Astrocyte (in vitro differentiated cells and primary cell): ENCODE results near the gene PUSL1. TPM values are rescaled to one million over a fixed set of nuclear protein-coding genes. Genes with fewer than 3 reads are reported as not detected.

Experiments
- DNase-seq: peaks from one replicate; pipeline ENCODE4 v3.0.0-alpha.2; 2010; ENCODE audit warnings: low read depth
- FAIRE-seq: peaks from 2 replicates; lab custom pipeline; 2011; peaks lifted over from hg19 to GRCh38; lab: Jason Lieb, UNC
- H2AFZ ChIP-seq: 2 replicates; pipeline ENCODE4 v1.6.0; 2012; ENCODE audit warnings: low read depth, low read length, inconsistent platforms
- H3K27ac ChIP-seq: 2 replicates; pipeline ENCODE4 v1.5.1; 2011; ENCODE audit warnings: low read depth, low read length, inconsistent platforms
- H3K27me3 ChIP-seq: 2 replicates; pipeline ENCODE4 v1.6.0; 2011; ENCODE audit warnings: low read length, inconsistent platforms; ENCODE audit not compliant: insufficient read depth
- H3K36me3 ChIP-seq: 2 replicates; pipeline ENCODE4 v1.5.1; 2011; ENCODE audit warnings: low read length, inconsistent platforms; ENCODE audit not compliant: insufficient read depth
- H3K4me1 ChIP-seq: 2 replicates; pipeline ENCODE4 v1.5.1; 2011; ENCODE audit warnings: low read length, inconsistent platforms; ENCODE audit not compliant: insufficient read depth
- H3K4me2 ChIP-seq: 2 replicates; pipeline ENCODE4 v1.6.0; 2012; ENCODE audit warnings: low read length, inconsistent platforms
- H3K4me3 ChIP-seq: 2 replicates; pipeline ENCODE4 v1.5.1; 2011; ENCODE audit warnings: low read depth, mild to moderate bottlenecking, low read length, inconsistent platforms; ENCODE audit not compliant: insufficient read depth
- H3K79me2 ChIP-seq: 2 replicates; pipeline ENCODE4 v1.6.0; 2012; ENCODE audit warnings: mild to moderate bottlenecking, low read length, inconsistent platforms; ENCODE audit not compliant: insufficient read depth
- H3K9ac ChIP-seq: 2 replicates; pipeline ENCODE4 v1.6.0; 2012; ENCODE audit warnings: mild to moderate bottlenecking, low read length, inconsistent platforms
- H3K9me3 ChIP-seq: 2 replicates; pipeline ENCODE4 v1.5.1; 2012; ENCODE audit warnings: low read depth, mild to moderate bottlenecking, low read length, inconsistent platforms; ENCODE audit not compliant: insufficient read depth
- H4K20me1 ChIP-seq: 2 replicates; pipeline ENCODE4 v1.6.0; 2012; ENCODE audit warnings: low read length, inconsistent platforms; ENCODE audit not compliant: insufficient read depth
- H3K27ac Mint-ChIP-seq: one replicate; pipeline ENCODE4 v1.8.0; 2021; ENCODE audit warnings: mild to moderate bottlenecking, mixed read lengths; ENCODE audit not compliant: unreplicated experiment
- H3K27me3 Mint-ChIP-seq: one replicate; pipeline ENCODE4 v1.8.0; 2021; ENCODE audit warnings: low read depth, mixed read lengths; ENCODE audit not compliant: unreplicated experiment
- H3K36me3 Mint-ChIP-seq: one replicate; pipeline ENCODE4 v1.8.0; 2021; ENCODE audit warnings: low read depth, mixed read lengths; ENCODE audit not compliant: unreplicated experiment
- H3K4me1 Mint-ChIP-seq: one replicate; pipeline ENCODE4 v1.8.0; 2021; ENCODE audit warnings: low read depth, mixed read lengths; ENCODE audit not compliant: unreplicated experiment
- H3K4me3 Mint-ChIP-seq: one replicate; pipeline ENCODE4 v1.8.0; 2021; ENCODE audit warnings: mild to moderate bottlenecking, moderate library complexity, mixed read lengths; ENCODE audit not compliant: unreplicated experiment
- H3K9me3 Mint-ChIP-seq: one replicate; pipeline ENCODE4 v1.8.0; 2021; ENCODE audit warnings: mild to moderate bottlenecking, mixed read lengths; ENCODE audit not compliant: unreplicated experiment
- CTCF ChIP-seq: IDR thresholded peaks from 2 replicates; pipeline ENCODE4 v1.5.1; 2011; ENCODE audit warnings: low read depth, mild to moderate bottlenecking, inconsistent platforms, low read length, moderate library complexity; ENCODE audit not compliant: insufficient read depth
- EZH2 ChIP-seq: IDR thresholded peaks from 2 replicates; pipeline ENCODE4 v1.6.1; 2012; ENCODE audit warnings: mild to moderate bottlenecking, low read length, inconsistent platforms; ENCODE audit not compliant: insufficient read depth
- total RNA-seq: library from RNA; stranded (reverse); gene quantifications from 2 replicates; pipeline ENCODE4 v1.2.1, GENCODE V29; 2021

Gene PUSL1
- total RNA-seq, 1 donor from 2014 or later = 29.4 TPM

GRCh38 chr1:1305300-1306069 is 2.9 kb upstream of the PUSL1 start:
- peak; percentile 61 for DNase-seq
- Histone ChIP-seq H3K27me3 (no peaks in the 10 kb centered on the region), H3K79me2 (peaks cover 61% of the 10 kb centered on the region)

GRCh38 chr1:1306070-1306660 is 2.2 kb upstream of the PUSL1 start:
- Mint-ChIP-seq H3K9me3 (no peaks in the 10 kb centered on the region), H3K4me1 (peaks cover 8% of the 10 kb centered on the region), H3K4me3 (peak overlapping the region; percentile 92), H3K27me3 (no peaks in the 10 kb centered on the region), H3K36me3 (peaks cover 4% of the 10 kb centered on the region), H3K27ac (peak overlapping the region; percentile 91)
- H3K27me3 ChIP-seq = no peaks in the 10 kb centered on the region
- peak overlapping the region; percentile 78 for H3K4me3 ChIP-seq
- no peaks in the 10 kb centered on the region for H3K36me3 ChIP-seq
- no peak for FAIRE-seq
- H2AFZ ChIP-seq = no peak overlapping the region
- H3K4me2 ChIP-seq = peak overlapping the region; percentile 88
- H3K9ac ChIP-seq = peak overlapping the region; percentile 79
- peaks cover 41% of the 10 kb centered on the region for H3K4me1 ChIP-seq
- H3K9me3 ChIP-seq = no peaks in the 10 kb centered on the region
- peaks cover 70% of the 10 kb centered on the region for H4K20me1 ChIP-seq
- H3K27ac ChIP-seq = peak overlapping the region; percentile 40
- peaks cover 63% of the 10 kb centered on the region for H3K79me2 ChIP-seq
- DNase-seq = no peak
- TF ChIP-seq CTCF = no peak
- no peak for TF ChIP-seq EZH2

More at GRCh38 chr1:1305300-1306069, 2.9 kb upstream of the PUSL1 start:
- H3K4me1 ChIP-seq = peaks cover 41% of the 10 kb centered on the region
- Mint-ChIP-seq H3K27me3 (no peaks in the 10 kb centered on the region), H3K4me1 (peaks cover 8% of the 10 kb centered on the region), H3K36me3 (peaks cover 4% of the 10 kb centered on the region), H3K4me3 (peak overlapping the region; percentile 92), H3K9me3 (no peaks in the 10 kb centered on the region), H3K27ac (peak overlapping the region; percentile 91)
- TF ChIP-seq EZH2 = no peak
- no peak for TF ChIP-seq CTCF
- H3K36me3 ChIP-seq = no peaks in the 10 kb centered on the region
- H3K9me3 ChIP-seq = no peaks in the 10 kb centered on the region
- H3K9ac ChIP-seq = peak overlapping the region; percentile 79
- no peak for FAIRE-seq
- H3K27ac ChIP-seq = peak overlapping the region; percentile 40
- H4K20me1 ChIP-seq = peaks cover 67% of the 10 kb centered on the region
- no peak overlapping the region for H2AFZ ChIP-seq
- H3K4me3 ChIP-seq = no peak overlapping the region
- H3K4me2 ChIP-seq = peak overlapping the region; percentile 88
